Neuronal stem cell (in vitro differentiated cells): ENCODE measurements around the gene KLRF2.

Experiments
- DNase-seq: peaks from one replicate; pipeline ENCODE4 v3.0.0-alpha.2; 2013; ENCODE audit warnings: low spot score
- H2AFZ ChIP-seq: one replicate; pipeline ENCODE4 v1.6.1; 2013; ENCODE audit warnings: mild to moderate bottlenecking, low read length, inconsistent platforms
- H2AK5ac ChIP-seq: 2 replicates; pipeline ENCODE4 v1.6.1; 2013; ENCODE audit warnings: low read depth, mild to moderate bottlenecking, inconsistent platforms, low read length, moderate library complexity, mixed read lengths
- H2BK120ac ChIP-seq: 2 replicates; pipeline ENCODE4 v1.6.1; 2013; ENCODE audit warnings: low read depth, mild to moderate bottlenecking, inconsistent platforms, low read length, moderate library complexity, mixed read lengths
- H2BK12ac ChIP-seq: one replicate; pipeline ENCODE4 v1.6.1; 2013; ENCODE audit warnings: low read length, inconsistent platforms
- H2BK15ac ChIP-seq: 2 replicates; pipeline ENCODE4 v1.6.1; 2013; ENCODE audit warnings: mild to moderate bottlenecking, low read length, inconsistent platforms, mixed read lengths
- H2BK5ac ChIP-seq: one replicate; pipeline ENCODE4 v1.6.1; 2013; ENCODE audit warnings: inconsistent platforms, mild to moderate bottlenecking, low read length, moderate library complexity
- H3K14ac ChIP-seq: one replicate; pipeline ENCODE4 v1.6.1; 2013; ENCODE audit warnings: low read length, inconsistent platforms
- H3K18ac ChIP-seq: 2 replicates; pipeline ENCODE4 v1.6.1; 2013; ENCODE audit warnings: low read length, inconsistent platforms
- H3K23ac ChIP-seq: 2 replicates; pipeline ENCODE4 v1.6.1; 2013; ENCODE audit warnings: low read depth, mild to moderate bottlenecking, mixed read lengths, low read length, inconsistent platforms; ENCODE audit not compliant: poor library complexity
- H3K27ac ChIP-seq: replicated peaks from 3 replicates; pipeline ENCODE4 v1.5.1; 2013; ENCODE audit warnings: low read length, inconsistent platforms
- H3K27me3 ChIP-seq, 3 experiments: 2 replicates each; pipeline ENCODE4 v1.6.1; 2013; ENCODE audit warnings: low read length in 3 of 3, mild to moderate bottlenecking in 2 of 3, inconsistent platforms in 1 of 3, low read depth in 1 of 3, mixed read lengths in 1 of 3, moderate library complexity in 1 of 3; ENCODE audit not compliant: control insufficient read depth in 3 of 3, insufficient read depth in 3 of 3
- H3K36me3 ChIP-seq, 2 donors: replicated peaks in 1 of 2; 2 replicates each; pipeline ENCODE4 v1.6.1; 2013; ENCODE audit warnings: low read length in 2 of 2; ENCODE audit not compliant: control insufficient read depth in 2 of 2, insufficient read depth in 2 of 2
- H3K4ac ChIP-seq: 2 replicates; pipeline ENCODE4 v1.6.1; 2013; ENCODE audit warnings: inconsistent platforms, mild to moderate bottlenecking, low read length, moderate library complexity
- H3K4me1 ChIP-seq, 2 donors: 1 replicate in 1 of 2; 2 replicates in 1 of 2; pipeline ENCODE4 v1.6.1; 2013; ENCODE audit warnings: low read length in 2 of 2, low read depth in 1 of 2; ENCODE audit not compliant: control insufficient read depth in 2 of 2, insufficient read depth in 1 of 2
- H3K4me2 ChIP-seq: one replicate; pipeline ENCODE4 v1.6.1; 2013; ENCODE audit warnings: mild to moderate bottlenecking, low read length, inconsistent platforms; ENCODE audit not compliant: insufficient read depth, poor library complexity, severe bottlenecking
- H3K4me3 ChIP-seq, 2 donors: 2 replicates each; pipeline ENCODE4 v1.5.1; 2013; ENCODE audit warnings: low read length in 2 of 2, mild to moderate bottlenecking in 2 of 2, inconsistent platforms in 1 of 2, moderate library complexity in 1 of 2
- H3K79me1 ChIP-seq: one replicate; pipeline ENCODE4 v1.6.1; 2013; ENCODE audit warnings: low read depth, mild to moderate bottlenecking, inconsistent platforms, low read length, moderate library complexity
- H3K9ac ChIP-seq: one replicate; pipeline ENCODE4 v1.6.1; 2013; ENCODE audit warnings: mild to moderate bottlenecking, low read depth, low read length, inconsistent platforms; ENCODE audit not compliant: poor library complexity
- H3K9me3 ChIP-seq, 2 donors: replicated peaks in 1 of 2; 2 replicates each; pipeline versions ENCODE3 to v1.6.1; 2013; ENCODE audit warnings: low read length in 2 of 2, mild to moderate bottlenecking in 2 of 2, inconsistent platforms in 1 of 2, low read depth in 1 of 2, mixed read lengths in 1 of 2, moderate library complexity in 1 of 2; ENCODE audit not compliant: control insufficient read depth in 2 of 2, insufficient read depth in 1 of 2
- H4K8ac ChIP-seq: one replicate; pipeline ENCODE4 v1.6.1; 2013; ENCODE audit warnings: low read depth, mild to moderate bottlenecking, inconsistent platforms, low read length, moderate library complexity
- H4K91ac ChIP-seq: one replicate; pipeline ENCODE4 v1.6.1; 2013; ENCODE audit warnings: low read length, low read depth, mild to moderate bottlenecking, inconsistent platforms; ENCODE audit not compliant: poor library complexity
- WGBS, 2 donors: extraction: QIAGEN DNeasy Blood & Tissue Kit; methylation state at CpG; one replicate each; pipeline ENCODE4 v1.1.7; 2013; ENCODE audit warnings: missing lambda C conversion rate in 2 of 2, mixed read lengths in 1 of 2; ENCODE audit not compliant: insufficient read length in 2 of 2, insufficient replicate concordance in 1 of 2; ENCODE audit errors: extremely low coverage in 2 of 2; 5-methylcytosine and 5-hydroxymethylcytosine counted together

KLRF2 gene

DNA sequence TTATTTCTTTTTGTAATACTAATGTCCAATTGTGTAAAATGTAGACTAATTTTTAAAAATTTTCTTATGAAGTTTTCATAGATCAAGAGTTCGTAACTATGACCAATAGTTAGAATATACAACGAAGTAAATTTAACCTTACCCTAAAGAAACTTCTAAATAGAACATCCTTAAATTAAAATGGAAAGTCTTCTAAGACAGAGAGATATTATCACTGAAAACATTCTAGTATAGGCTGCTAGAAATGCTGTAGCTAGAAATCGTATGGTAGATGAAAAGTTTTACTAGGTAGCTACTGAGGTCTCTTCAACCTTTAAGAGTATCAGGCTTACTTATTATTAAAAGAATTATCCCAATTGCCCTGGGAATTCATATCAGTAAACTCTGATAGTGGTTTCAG, 50.0 kb downstream of the KLRF2 start:
- no peaks in the 10 kb centered on the region for H3K4me1 ChIP-seq
- no peak overlapping the region for H2AFZ ChIP-seq
- no peak overlapping the region for H3K18ac ChIP-seq
- H3K4ac ChIP-seq, result no peak overlapping the region
- no peaks in the 10 kb centered on the region for H3K9me3 ChIP-seq
- no peak overlapping the region for H3K14ac ChIP-seq
- H3K9ac ChIP-seq, result no peak overlapping the region
- no peak overlapping the region for H3K27ac ChIP-seq
- no peak overlapping the region for H4K91ac ChIP-seq
- no peak overlapping the region for H3K4me2 ChIP-seq
- H2BK5ac ChIP-seq, result no peak overlapping the region
- H2BK15ac ChIP-seq, result no peak overlapping the region
- H3K4me3 ChIP-seq, result no peak overlapping the region
- no peaks in the 10 kb centered on the region for H3K36me3 ChIP-seq
- H3K23ac ChIP-seq, result no peak overlapping the region
- H2AK5ac ChIP-seq, result no peak overlapping the region
- no peaks in the 10 kb centered on the region for H3K79me1 ChIP-seq
- H2BK120ac ChIP-seq, result no peak overlapping the region
- WGBS, 2 donors, result no CpG with 5 or more reads among the region's 3 CpGs
- H2BK12ac ChIP-seq, result no peak overlapping the region
- no peaks in the 10 kb centered on the region for H3K27me3 ChIP-seq
- no peak overlapping the region for H4K8ac ChIP-seq
- DNase-seq, result no peak

DNA sequence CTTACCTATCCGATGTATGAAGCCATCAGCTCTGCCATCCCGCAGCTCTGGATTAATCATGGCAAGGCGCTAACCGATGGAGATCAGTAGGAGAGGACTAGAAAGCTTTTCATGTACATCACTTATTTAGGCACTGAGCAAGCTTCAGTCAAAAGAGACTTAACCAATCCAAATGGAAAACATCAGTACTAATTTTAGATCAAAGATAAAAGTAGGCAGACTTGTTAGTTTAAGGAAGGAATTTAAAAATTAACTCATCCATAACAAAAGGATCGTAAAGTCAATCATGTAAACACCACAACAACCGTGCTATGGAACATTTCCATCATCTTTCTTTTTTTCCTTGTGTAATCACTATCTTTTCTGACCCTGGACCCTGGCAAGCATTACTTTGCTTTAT, 51.0 kb downstream of the KLRF2 start, which contains the start of gene CLEC2A:
Gene CLEC2A, minus strand, starts transcription at position 101 of the 400 bp plus-strand sequence. Its CDS starts 41 bp downstream, at position 60.
- no peaks in the 10 kb centered on the region for H3K36me3 ChIP-seq
- no peak within 1 kb of the TSS for H2AK5ac ChIP-seq
- no peaks in the 10 kb centered on the region for H3K27me3 ChIP-seq
- H3K4me3 ChIP-seq, result no peak within 1 kb of the TSS
- H2AFZ ChIP-seq, result no peak within 1 kb of the TSS
- no peak within 1 kb of the TSS for H4K8ac ChIP-seq
- H2BK120ac ChIP-seq, result no peak within 1 kb of the TSS
- H3K4ac ChIP-seq, result no peak within 1 kb of the TSS
- H3K9ac ChIP-seq, result no peak within 1 kb of the TSS
- no peak within 1 kb of the TSS for H3K4me2 ChIP-seq
- H3K27ac ChIP-seq, result no peak within 1 kb of the TSS
- no peak within 1 kb of the TSS for H2BK5ac ChIP-seq
- no peaks in the 10 kb centered on the region for H3K4me1 ChIP-seq
- H2BK12ac ChIP-seq, result no peak within 1 kb of the TSS
- no CpG with 5 or more reads among the region's 6 CpGs for WGBS, 2 donors
- H4K91ac ChIP-seq, result no peak within 1 kb of the TSS
- H3K14ac ChIP-seq, result no peak within 1 kb of the TSS
- H3K23ac ChIP-seq, result no peak within 1 kb of the TSS
- H2BK15ac ChIP-seq, result no peak within 1 kb of the TSS
- H3K79me1 ChIP-seq, result no peaks in the 10 kb centered on the region
- DNase-seq, result no peak
- no peak within 1 kb of the TSS for H3K18ac ChIP-seq
- no peaks in the 10 kb centered on the region for H3K9me3 ChIP-seq

DNA sequence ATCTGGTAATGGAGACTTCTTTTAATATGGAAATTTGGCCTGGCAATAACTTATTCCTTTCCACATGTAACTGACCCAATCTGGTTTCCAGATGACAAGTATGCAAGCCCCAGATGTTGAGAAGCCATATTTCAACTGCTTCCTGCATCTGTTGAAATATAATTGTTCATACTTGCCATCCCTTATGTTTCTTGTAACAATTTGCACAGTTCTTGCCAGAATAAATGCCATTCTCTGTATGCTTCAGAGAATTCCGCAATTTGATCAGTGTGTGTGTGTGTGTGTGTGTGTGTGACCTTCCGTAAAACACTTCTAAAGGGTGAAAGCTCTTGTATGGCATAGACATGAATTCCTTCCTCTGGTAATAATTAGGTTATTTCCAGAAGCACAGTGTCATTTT, 52.7 kb downstream of the KLRF2 start:
- no peaks in the 10 kb centered on the region for H3K4me1 ChIP-seq
- no peak overlapping the region for H3K9ac ChIP-seq
- no peak overlapping the region for H2BK5ac ChIP-seq
- H3K14ac ChIP-seq, result no peak overlapping the region
- H3K79me1 ChIP-seq, result no peaks in the 10 kb centered on the region
- H4K8ac ChIP-seq, result no peak overlapping the region
- no peak overlapping the region for H4K91ac ChIP-seq
- DNase-seq, result no peak
- no peaks in the 10 kb centered on the region for H3K36me3 ChIP-seq
- H3K9me3 ChIP-seq, result no peaks in the 10 kb centered on the region
- H2AFZ ChIP-seq, result no peak overlapping the region
- H3K4ac ChIP-seq, result no peak overlapping the region
- no peak overlapping the region for H3K18ac ChIP-seq
- no peak overlapping the region for H3K27ac ChIP-seq
- no peak overlapping the region for H2BK120ac ChIP-seq
- no peak overlapping the region for H3K23ac ChIP-seq
- H2AK5ac ChIP-seq, result no peak overlapping the region
- no peaks in the 10 kb centered on the region for H3K27me3 ChIP-seq
- H3K4me2 ChIP-seq, result no peak overlapping the region
- WGBS, 2 donors, result no CpG with 5 or more reads among the region's 2 CpGs
- H3K4me3 ChIP-seq, result no peak overlapping the region
- H2BK15ac ChIP-seq, result no peak overlapping the region
- no peak overlapping the region for H2BK12ac ChIP-seq

DNA sequence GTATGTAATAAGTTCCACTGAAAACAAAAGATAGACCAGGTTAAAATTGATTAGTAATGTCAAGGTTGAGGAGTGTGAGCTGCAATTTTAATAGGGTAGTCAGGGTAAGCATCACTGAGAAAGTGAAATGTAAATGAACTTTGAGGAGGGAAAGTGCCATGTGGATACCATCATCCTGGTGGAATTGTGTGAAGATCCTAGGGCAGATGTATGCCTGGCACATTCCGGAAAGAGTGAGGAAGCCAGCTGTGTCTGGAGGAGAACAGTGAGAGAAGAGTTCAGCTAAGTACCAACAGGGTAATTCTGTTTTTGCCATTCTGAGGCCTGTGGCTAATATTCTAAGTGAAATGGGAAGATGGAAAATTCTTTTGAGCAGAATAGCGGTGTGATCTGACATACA, 53.7 kb downstream of the KLRF2 start:
- Histone ChIP-seq H3K4me2 (peak overlapping the region; percentile 11), H3K4me1 (no peaks in the 10 kb centered on the region), H4K8ac (no peak overlapping the region), H3K4me3 (no peak overlapping the region), H3K14ac (peak overlapping the region; percentile 8), H4K91ac (no peak overlapping the region), H3K9me3 (no peaks in the 10 kb centered on the region), H2AK5ac (no peak overlapping the region), H3K36me3 (no peaks in the 10 kb centered on the region), H3K18ac (no peak overlapping the region), H3K27me3 (no peaks in the 10 kb centered on the region), H2BK15ac (no peak overlapping the region), H2BK5ac (no peak overlapping the region), H3K4ac (no peak overlapping the region), H3K79me1 (no peaks in the 10 kb centered on the region), H3K23ac (no peak overlapping the region), H2BK120ac (no peak overlapping the region), H3K27ac (no peak overlapping the region), H2AFZ (no peak overlapping the region), H3K9ac (no peak overlapping the region), H2BK12ac (no peak overlapping the region)
- no peak for DNase-seq
- no CpG with 5 or more reads among the region's 2 CpGs for WGBS, 2 donors
